Prostate gland (tissue), 2 donors: ENCODE measurements around the gene FH. TPM values are rescaled to one million over a fixed set of nuclear protein-coding genes. Genes with fewer than 3 reads are reported as not detected.

ENCODE experiments used
- DNase-seq: peaks from one replicate; pipeline ENCODE4 v3.0.0-alpha.2; 2019; ENCODE audit warnings: low spot score
- H3K27ac ChIP-seq, 2 donors: fragments of 200-600 bp; sonication (generic); 2 replicates each; pipeline ENCODE4 v1.5.1; 2017 to 2019
- H3K27me3 ChIP-seq: fragments of 200-600 bp; sonication (generic); replicated peaks from 2 replicates; pipeline ENCODE4 v1.5.1; 2019; ENCODE audit not compliant: insufficient read depth
- H3K36me3 ChIP-seq, 2 donors: fragments of 200-600 bp; sonication (generic); 1 replicate in 1 of 2; 2 replicates in 1 of 2; pipeline versions ENCODE4 v1.5.1 to v1.8.1; 2017 to 2019
- H3K4me1 ChIP-seq: fragments of 200-600 bp; sonication (generic); replicated peaks from 2 replicates; pipeline ENCODE4 v1.5.1; 2019
- H3K4me3 ChIP-seq, 2 donors: fragments of 200-600 bp; sonication (generic); 2 replicates each; pipeline ENCODE4 v1.5.1; 2017 to 2019
- H3K9me3 ChIP-seq: fragments of 200-600 bp; sonication (generic); 2 replicates; pipeline ENCODE4 v1.5.1; 2017
- POLR2A ChIP-seq: fragments of 450-650 bp; IDR thresholded peaks from one replicate; pipeline ENCODE4 v1.6.1; 2016; ENCODE audit warnings: antibody characterized with exemption, mild to moderate bottlenecking
- POLR2AphosphoS5 ChIP-seq: sonication (generic); formaldehyde crosslinking; IDR thresholded peaks from one replicate; pipeline ENCODE4 v1.6.1; 2017; ENCODE audit warnings: antibody characterized with exemption
- WGBS: methylation state at CpG from one replicate; pipeline ENCODE4 v1.1.5; 2018; 5-methylcytosine and 5-hydroxymethylcytosine counted together
- intact Hi-C: fragments of 100-400 bp; cut with DNase I; formaldehyde crosslinking; loops from one replicate; pipeline ENCODE4 v1.14.2; 2022
- total RNA-seq, 2 donors: library from RNA; depleted of rRNA; stranded (reverse); fragments of >200 nt; gene quantifications; one replicate each; pipeline ENCODE4 v1.1.0, GENCODE V29; 2016
- TF ChIP-seq, protein P1 (sequence below), 4 experiments: fragments of 200-600 bp in 2 of 4; fragments of 450-650 bp in 2 of 4; sonication (generic) in 2 of 4; IDR thresholded peaks; 1 replicate in 3 of 4; 2 replicates in 1 of 4; pipeline ENCODE4 v1.5.1; 2016 to 2019; ENCODE audit warnings: antibody characterized with exemption in 4 of 4, mild to moderate bottlenecking in 2 of 4, moderate library complexity in 2 of 4

The FH gene
- total RNA-seq, 2 donors from 2014 or later = 43.8 to 45.4 TPM

GRCh38 chr1:241513378-241513777, 6.2 kb downstream of the FH start:
- Histone ChIP-seq H3K4me1 (no peaks in the 10 kb centered on the region), H3K9me3 (no peaks in the 10 kb centered on the region), H3K27me3 (no peaks in the 10 kb centered on the region), H3K27ac (no peak overlapping the region), H3K4me3 (no peak overlapping the region), H3K36me3 (no peaks in the 10 kb centered on the region)
- no peak for DNase-seq
- no peak for TF ChIP-seq POLR2A
- TF ChIP-seq POLR2AphosphoS5 = no peak
- TF ChIP-seq, protein P1, sequence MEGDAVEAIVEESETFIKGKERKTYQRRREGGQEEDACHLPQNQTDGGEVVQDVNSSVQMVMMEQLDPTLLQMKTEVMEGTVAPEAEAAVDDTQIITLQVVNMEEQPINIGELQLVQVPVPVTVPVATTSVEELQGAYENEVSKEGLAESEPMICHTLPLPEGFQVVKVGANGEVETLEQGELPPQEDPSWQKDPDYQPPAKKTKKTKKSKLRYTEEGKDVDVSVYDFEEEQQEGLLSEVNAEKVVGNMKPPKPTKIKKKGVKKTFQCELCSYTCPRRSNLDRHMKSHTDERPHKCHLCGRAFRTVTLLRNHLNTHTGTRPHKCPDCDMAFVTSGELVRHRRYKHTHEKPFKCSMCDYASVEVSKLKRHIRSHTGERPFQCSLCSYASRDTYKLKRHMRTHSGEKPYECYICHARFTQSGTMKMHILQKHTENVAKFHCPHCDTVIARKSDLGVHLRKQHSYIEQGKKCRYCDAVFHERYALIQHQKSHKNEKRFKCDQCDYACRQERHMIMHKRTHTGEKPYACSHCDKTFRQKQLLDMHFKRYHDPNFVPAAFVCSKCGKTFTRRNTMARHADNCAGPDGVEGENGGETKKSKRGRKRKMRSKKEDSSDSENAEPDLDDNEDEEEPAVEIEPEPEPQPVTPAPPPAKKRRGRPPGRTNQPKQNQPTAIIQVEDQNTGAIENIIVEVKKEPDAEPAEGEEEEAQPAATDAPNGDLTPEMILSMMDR (IDR thresholded peaks at IDR 0.05) = no peak
- intact Hi-C loops = no loop called here
- WGBS = 89% methylated on average over 5 of the region's 5 CpGs

DNA sequence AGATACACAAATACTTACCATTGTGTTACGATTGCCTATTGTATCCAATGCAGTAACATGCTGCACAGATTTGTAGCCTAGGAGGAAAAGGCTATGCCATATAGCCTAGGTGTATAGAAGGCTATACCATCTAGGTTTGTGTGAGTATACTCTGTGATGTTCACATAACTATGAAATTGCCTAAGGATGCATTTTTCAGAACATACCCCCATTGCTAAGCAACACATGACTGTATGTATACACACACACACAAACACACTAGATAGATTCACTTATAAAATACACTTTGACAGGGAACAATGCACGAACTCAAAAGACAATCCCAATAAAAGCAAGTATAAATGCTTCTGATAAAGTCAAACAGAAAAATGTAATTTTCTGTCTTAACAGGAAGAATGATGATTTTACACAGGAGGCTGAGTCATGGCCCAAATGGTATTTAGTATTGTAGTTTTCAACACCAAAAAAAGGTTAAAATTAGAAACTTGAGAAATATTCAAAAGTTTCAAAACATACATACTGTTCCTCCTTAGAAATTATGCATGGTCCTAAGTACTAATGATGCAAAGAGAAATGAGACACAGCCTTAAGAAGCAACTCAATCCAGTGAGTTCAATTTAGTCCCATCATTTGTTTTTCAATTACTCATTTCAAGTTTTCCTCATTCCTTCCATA, 12.2 kb downstream of the FH start:
- Histone ChIP-seq H3K36me3 (no peaks in the 10 kb centered on the region), H3K4me3 (no peak overlapping the region), H3K9me3 (no peaks in the 10 kb centered on the region), H3K4me1 (no peaks in the 10 kb centered on the region), H3K27me3 (no peaks in the 10 kb centered on the region), H3K27ac (no peak overlapping the region)
- DNase-seq = no peak
- intact Hi-C loops = no loop called here
- TF ChIP-seq, protein P1 (IDR thresholded peaks at IDR 0.05) = no peak
- WGBS = 77% methylated on average over 2 of the region's 2 CpGs

GRCh38 chr1:241503444-241503843, 16.1 kb downstream of the FH start:
- no peak for DNase-seq
- no peaks in the 10 kb centered on the region for H3K4me1 ChIP-seq
- no peak overlapping the region for H3K4me3 ChIP-seq
- TF ChIP-seq POLR2AphosphoS5 = no peak
- no peak for TF ChIP-seq POLR2A
- TF ChIP-seq, protein P1 (IDR thresholded peaks at IDR 0.05) = no peak
- no peaks in the 10 kb centered on the region for H3K36me3 ChIP-seq
- intact Hi-C loops = no loop called here
- H3K9me3 ChIP-seq = no peaks in the 10 kb centered on the region
- 94% methylated on average over 6 of the region's 6 CpGs for WGBS
- no peak overlapping the region for H3K27ac ChIP-seq
- H3K27me3 ChIP-seq = no peaks in the 10 kb centered on the region

DNA sequence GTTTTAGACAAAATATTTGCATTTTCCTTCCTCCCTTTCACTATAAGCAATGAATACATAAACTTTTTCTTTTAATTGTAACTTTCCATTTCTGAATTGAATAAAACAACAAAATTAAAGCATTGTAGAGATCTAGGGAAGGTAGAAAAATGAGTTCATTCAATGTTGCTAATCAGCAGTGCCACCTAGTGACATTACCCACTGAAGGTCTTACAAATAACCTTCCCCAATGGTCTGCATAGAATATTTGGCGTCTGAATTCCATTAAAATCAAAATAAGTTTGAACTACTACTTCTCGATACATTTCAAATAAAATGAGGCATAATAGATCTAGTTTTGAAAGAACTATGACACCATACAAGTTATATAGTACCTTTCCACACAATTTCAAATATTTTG, 19.6 kb downstream of the FH start:
- DNase-seq = no peak
- no peak overlapping the region for H3K27ac ChIP-seq
- H3K4me3 ChIP-seq = no peak overlapping the region
- WGBS = 72% methylated on average over 2 of the region's 2 CpGs
- TF ChIP-seq, protein P1 (IDR thresholded peaks at IDR 0.05) = peak in 1 of 4 experiments; percentile 20
- no peak for TF ChIP-seq POLR2A
- no peak for TF ChIP-seq POLR2AphosphoS5
- H3K9me3 ChIP-seq = no peaks in the 10 kb centered on the region
- no peaks in the 10 kb centered on the region for H3K4me1 ChIP-seq
- no peaks in the 10 kb centered on the region for H3K27me3 ChIP-seq
- intact Hi-C loops = no loop called here
- peaks cover 0 to 4% of the 10 kb centered on the region in 2 donors for H3K36me3 ChIP-seq

DNA sequence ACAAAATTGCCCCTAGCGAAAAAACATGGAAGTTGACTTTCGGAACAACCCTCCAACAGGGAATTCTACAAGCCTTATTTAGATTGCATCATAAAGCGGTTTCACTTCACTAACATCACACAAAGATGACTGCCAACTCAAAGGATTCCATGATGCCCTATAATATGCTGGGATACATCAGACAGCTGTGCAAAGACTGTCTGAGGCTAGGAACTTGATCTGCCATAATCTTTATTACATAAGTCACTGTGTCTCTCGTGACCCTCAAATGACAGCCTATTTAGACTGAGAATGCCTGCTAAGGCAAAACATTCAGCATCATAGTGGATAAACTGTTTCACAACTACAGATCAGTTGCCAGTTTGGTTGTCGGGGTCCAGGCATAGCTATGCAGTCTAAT, 23.8 kb downstream of the FH start:
- H3K36me3 ChIP-seq = peaks cover 0 to 4% of the 10 kb centered on the region in 2 donors
- intact Hi-C loops = no loop called here
- DNase-seq = no peak
- H3K27me3 ChIP-seq = no peaks in the 10 kb centered on the region
- WGBS = 82% methylated on average over 5 of the region's 5 CpGs
- H3K4me1 ChIP-seq = no peaks in the 10 kb centered on the region
- no peak for TF ChIP-seq POLR2AphosphoS5
- TF ChIP-seq POLR2A = no peak
- TF ChIP-seq, protein P1 (IDR thresholded peaks at IDR 0.05) = no peak
- no peak overlapping the region for H3K27ac ChIP-seq
- no peaks in the 10 kb centered on the region for H3K9me3 ChIP-seq
- no peak overlapping the region for H3K4me3 ChIP-seq
